H9 (cell line): ENCODE measurements around the gene CADM1. TPM values are rescaled to one million over a fixed set of nuclear protein-coding genes. Genes with fewer than 3 reads are reported as not detected.
A peak's percentile ranks its signal among the peaks of the same experiment; 100 is the strongest.

Source experiments
- DNase-seq: peaks from one replicate; pipeline ENCODE4 v3.0.0-alpha.2; 2017
- H2AFZ ChIP-seq: one replicate; pipeline ENCODE4 v1.6.1; 2013; ENCODE audit warnings: mild to moderate bottlenecking, low read length, control low read depth, moderate library complexity
- H2AK5ac ChIP-seq: 2 replicates; pipeline ENCODE4 v1.6.1; 2013; ENCODE audit warnings: low read length, control low read depth, mixed read lengths; ENCODE audit not compliant: insufficient read length
- H2BK120ac ChIP-seq: one replicate; pipeline ENCODE4 v1.6.1; 2013; ENCODE audit warnings: low read depth, mild to moderate bottlenecking, low read length, control low read depth, inconsistent platforms; ENCODE audit not compliant: poor library complexity, severe bottlenecking
- H2BK12ac ChIP-seq: 2 replicates; pipeline ENCODE4 v1.6.1; 2013; ENCODE audit warnings: low read length, control low read depth, mixed read lengths, low read depth; ENCODE audit not compliant: insufficient read length
- H2BK15ac ChIP-seq: 2 replicates; pipeline ENCODE4 v1.6.1; 2013; ENCODE audit warnings: low read depth, low read length, control low read depth
- H2BK20ac ChIP-seq: one replicate; pipeline ENCODE4 v1.6.1; 2013; ENCODE audit warnings: low read depth, mild to moderate bottlenecking, low read length, control low read depth, inconsistent platforms; ENCODE audit not compliant: poor library complexity, severe bottlenecking
- H2BK5ac ChIP-seq: 2 replicates; pipeline ENCODE4 v1.6.1; 2013; ENCODE audit warnings: low read length, control low read depth, mixed read lengths; ENCODE audit not compliant: insufficient read length
- H3K14ac ChIP-seq: 2 replicates; pipeline ENCODE4 v1.6.1; 2013; ENCODE audit warnings: low read length, control low read depth; ENCODE audit not compliant: insufficient read depth
- H3K18ac ChIP-seq: 2 replicates; pipeline ENCODE4 v1.6.1; 2013; ENCODE audit warnings: low read depth, mild to moderate bottlenecking, mixed read lengths, low read length, control low read depth; ENCODE audit not compliant: insufficient read length
- H3K23ac ChIP-seq: 2 replicates; pipeline ENCODE4 v1.6.1; 2013; ENCODE audit warnings: low read length, control low read depth, mixed read lengths, low read depth; ENCODE audit not compliant: insufficient read length
- H3K23me2 ChIP-seq: 2 replicates; pipeline ENCODE4 v1.6.1; 2013; ENCODE audit warnings: low read depth, mild to moderate bottlenecking, mixed read lengths, low read length, control low read depth; ENCODE audit not compliant: insufficient read length, poor library complexity, severe bottlenecking
- H3K27ac ChIP-seq: 2 replicates; pipeline ENCODE4 v1.5.1; 2013; ENCODE audit warnings: low read length, control low read depth, mixed read lengths, low read depth; ENCODE audit not compliant: insufficient read length
- H3K27me3 ChIP-seq: 2 replicates; pipeline ENCODE4 v1.6.1; 2013; ENCODE audit warnings: low read length, control low read depth, inconsistent platforms; ENCODE audit not compliant: insufficient read depth
- H3K4ac ChIP-seq: 2 replicates; pipeline ENCODE4 v1.6.1; 2013; ENCODE audit warnings: low read depth, mild to moderate bottlenecking, control low read depth, inconsistent platforms, low read length, moderate library complexity
- H3K4me1 ChIP-seq: 2 replicates; pipeline ENCODE4 v1.6.1; 2013; ENCODE audit warnings: low read length, control low read depth, inconsistent platforms; ENCODE audit not compliant: insufficient read depth
- H3K4me2 ChIP-seq: 2 replicates; pipeline ENCODE4 v1.6.1; 2013; ENCODE audit warnings: low read length, control low read depth, mixed read lengths; ENCODE audit not compliant: insufficient read length, insufficient read depth
- H3K56ac ChIP-seq: 2 replicates; pipeline ENCODE4 v1.6.1; 2013; ENCODE audit warnings: low read depth, mild to moderate bottlenecking, mixed read lengths, low read length, control low read depth; ENCODE audit not compliant: insufficient read length
- H3K79me1 ChIP-seq: 2 replicates; pipeline ENCODE4 v1.6.1; 2013; ENCODE audit warnings: low read depth, mild to moderate bottlenecking, moderate library complexity, low read length, control low read depth, inconsistent platforms; ENCODE audit not compliant: insufficient read depth, poor library complexity, severe bottlenecking
- H3K79me2 ChIP-seq: 2 replicates; pipeline ENCODE4 v1.6.1; 2013; ENCODE audit warnings: low read length, control low read depth, inconsistent platforms; ENCODE audit not compliant: insufficient read depth
- H3K9ac ChIP-seq: 2 replicates; pipeline ENCODE4 v1.6.1; 2013; ENCODE audit warnings: low read length, control low read depth, mixed read lengths; ENCODE audit not compliant: insufficient read length; ENCODE audit errors: extremely low read depth
- H3K9me3 ChIP-seq: one replicate; pipeline ENCODE4 v1.6.1; 2013; ENCODE audit warnings: low read depth, low read length, inconsistent platforms; ENCODE audit not compliant: control insufficient read depth
- H3T11ph ChIP-seq: one replicate; pipeline ENCODE4 v1.6.1; 2013; ENCODE audit warnings: mild to moderate bottlenecking, low read length, control low read depth, inconsistent platforms
- H4K20me1 ChIP-seq: one replicate; pipeline ENCODE4 v1.6.1; 2013; ENCODE audit not compliant: control insufficient read depth, insufficient read length, insufficient read depth
- H4K5ac ChIP-seq: 2 replicates; pipeline ENCODE4 v1.6.1; 2013; ENCODE audit warnings: low read depth, mild to moderate bottlenecking, mixed read lengths, low read length, control low read depth; ENCODE audit not compliant: insufficient read length
- H4K8ac ChIP-seq: replicated peaks from 2 replicates; pipeline ENCODE4 v1.6.1; 2013; ENCODE audit warnings: low read length, control low read depth, mixed read lengths, low read depth; ENCODE audit not compliant: insufficient read length
- H4K91ac ChIP-seq: 2 replicates; pipeline ENCODE4 v1.6.1; 2013; ENCODE audit warnings: low read depth, mild to moderate bottlenecking, moderate library complexity, mixed read lengths, low read length, control low read depth; ENCODE audit not compliant: insufficient read length
- H3K27ac Mint-ChIP-seq, 3 experiments: 2 replicates in 2 of 3; 3 replicates in 1 of 3; pipeline ENCODE4 v1.8.0; 2020 to 2021; ENCODE audit warnings: mixed read lengths in 3 of 3, mild to moderate bottlenecking in 1 of 3, moderate library complexity in 1 of 3
- H3K27me3 Mint-ChIP-seq: 2 replicates; pipeline ENCODE4 v1.8.0; 2021; ENCODE audit warnings: low read depth, mild to moderate bottlenecking, moderate library complexity, mixed read lengths
- H3K36me3 Mint-ChIP-seq, 3 experiments: 2 replicates in 2 of 3; 3 replicates in 1 of 3; pipeline ENCODE4 v1.8.0; 2020 to 2021; ENCODE audit warnings: low read depth in 3 of 3, mixed read lengths in 3 of 3; ENCODE audit not compliant: insufficient read depth in 1 of 3
- H3K4me1 Mint-ChIP-seq, 2 experiments: 2 replicates each; pipeline ENCODE4 v1.8.0; 2020; ENCODE audit warnings: mixed read lengths in 2 of 2
- H3K4me3 Mint-ChIP-seq, 2 experiments: 2 replicates in 1 of 2; 3 replicates in 1 of 2; pipeline ENCODE4 v1.8.0; 2020 to 2021; ENCODE audit warnings: mild to moderate bottlenecking in 2 of 2, mixed read lengths in 2 of 2, moderate library complexity in 1 of 2
- H3K9me3 Mint-ChIP-seq, 2 experiments: 2 replicates in 1 of 2; 3 replicates in 1 of 2; pipeline ENCODE4 v1.8.0; 2020; ENCODE audit warnings: mild to moderate bottlenecking in 2 of 2, mixed read lengths in 2 of 2, moderate library complexity in 1 of 2
- WGBS: extraction: QIAGEN DNeasy Blood & Tissue Kit; methylation state at CpG from one replicate; pipeline ENCODE4 v1.1.7; 2013; ENCODE audit warnings: missing lambda C conversion rate, low lambda C conversion rate, mixed read lengths; ENCODE audit not compliant: insufficient read length; ENCODE audit errors: extremely low coverage; 5-methylcytosine and 5-hydroxymethylcytosine counted together
- total RNA-seq: library from RNA; stranded (reverse); gene quantifications from 2 replicates; pipeline ENCODE4 v1.2.1, GENCODE V29; 2021
- TF ChIP-seq, protein P1 (sequence below): fragments of 200-600 bp; sonication (generic); conservative IDR thresholded peaks from 3 replicates; pipeline ENCODE4 v1.8.0; 2021; ENCODE audit warnings: antibody characterized with exemption, mild to moderate bottlenecking

The CADM1 gene
- total RNA-seq, 1 experiment from 2014 or later, result 11.9 TPM

DNA sequence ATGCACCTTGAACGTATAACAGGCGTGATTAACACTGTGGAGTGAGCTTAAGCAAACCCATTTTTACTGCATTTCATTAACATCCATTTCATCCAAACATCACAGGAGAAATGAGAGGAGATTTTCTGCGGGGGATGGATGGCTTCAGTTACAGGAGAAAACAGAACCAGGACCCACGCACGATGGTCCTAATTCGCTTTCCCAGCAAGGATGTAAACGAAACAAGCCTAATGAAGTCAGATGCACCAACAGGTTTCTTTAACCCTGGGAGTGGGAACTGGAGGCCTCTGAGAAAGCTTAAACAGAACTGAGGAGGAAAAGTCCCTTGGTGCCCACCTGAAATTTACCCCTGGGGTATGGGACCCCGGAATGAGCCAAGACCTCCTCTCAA is 2.7 kb downstream of the CADM1 start:
- TF ChIP-seq, protein P1, sequence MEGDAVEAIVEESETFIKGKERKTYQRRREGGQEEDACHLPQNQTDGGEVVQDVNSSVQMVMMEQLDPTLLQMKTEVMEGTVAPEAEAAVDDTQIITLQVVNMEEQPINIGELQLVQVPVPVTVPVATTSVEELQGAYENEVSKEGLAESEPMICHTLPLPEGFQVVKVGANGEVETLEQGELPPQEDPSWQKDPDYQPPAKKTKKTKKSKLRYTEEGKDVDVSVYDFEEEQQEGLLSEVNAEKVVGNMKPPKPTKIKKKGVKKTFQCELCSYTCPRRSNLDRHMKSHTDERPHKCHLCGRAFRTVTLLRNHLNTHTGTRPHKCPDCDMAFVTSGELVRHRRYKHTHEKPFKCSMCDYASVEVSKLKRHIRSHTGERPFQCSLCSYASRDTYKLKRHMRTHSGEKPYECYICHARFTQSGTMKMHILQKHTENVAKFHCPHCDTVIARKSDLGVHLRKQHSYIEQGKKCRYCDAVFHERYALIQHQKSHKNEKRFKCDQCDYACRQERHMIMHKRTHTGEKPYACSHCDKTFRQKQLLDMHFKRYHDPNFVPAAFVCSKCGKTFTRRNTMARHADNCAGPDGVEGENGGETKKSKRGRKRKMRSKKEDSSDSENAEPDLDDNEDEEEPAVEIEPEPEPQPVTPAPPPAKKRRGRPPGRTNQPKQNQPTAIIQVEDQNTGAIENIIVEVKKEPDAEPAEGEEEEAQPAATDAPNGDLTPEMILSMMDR, result no peak
- no CpG with 5 or more reads among the region's 8 CpGs for WGBS
- Histone ChIP-seq H3K27ac (no peak overlapping the region), H4K8ac (no peak overlapping the region), H2AFZ (no peak overlapping the region), H2BK5ac (no peak overlapping the region), H3K4me1 (no peaks in the 10 kb centered on the region), H2BK12ac (no peak overlapping the region), H2BK20ac (no peak overlapping the region), H3K4me2 (peak overlapping the region; percentile 78), H2BK120ac (no peak overlapping the region), H3K9ac (no peak overlapping the region), H3K79me1 (no peaks in the 10 kb centered on the region), H3K79me2 (no peaks in the 10 kb centered on the region), H3K18ac (no peak overlapping the region), H3K9me3 (no peaks in the 10 kb centered on the region), H3K23me2 (peaks cover 24% of the 10 kb centered on the region), H3K56ac (no peak overlapping the region), H3K27me3 (peaks cover 21% of the 10 kb centered on the region; the same call in 1 of the 2 replicates), H4K20me1 (no peaks in the 10 kb centered on the region), H2BK15ac (no peak overlapping the region), H3K14ac (no peak overlapping the region), H3K4ac (no peak overlapping the region), H3K23ac (no peak overlapping the region), H2AK5ac (no peak overlapping the region), H4K91ac (no peak overlapping the region), H4K5ac (no peak overlapping the region), H3T11ph (no peak overlapping the region)
- Mint-ChIP-seq H3K9me3 (no peaks in the 10 kb centered on the region), H3K27me3 (peaks cover 44% of the 10 kb centered on the region), H3K36me3 (no peaks in the 10 kb centered on the region), H3K27ac (no peak overlapping the region), H3K4me3 (no peak overlapping the region), H3K4me1 (peaks cover 20 to 28% of the 10 kb centered on the region in 2 experiments)
- DNase-seq, result no peak
